Skeletal muscle satellite cell (primary cell): ENCODE measurements around the gene CCDC81.

ENCODE experiments used
- H3K27me3 ChIP-seq: 2 replicates; pipeline ENCODE4 v1.7.0; 2013; ENCODE audit warnings: low read length; ENCODE audit not compliant: control insufficient read depth, insufficient read depth
- H3K36me3 ChIP-seq: 2 replicates; pipeline ENCODE4 v1.7.0; 2013; ENCODE audit warnings: mild to moderate bottlenecking, control low read depth, low read length; ENCODE audit not compliant: insufficient read depth
- H3K4me1 ChIP-seq: 2 replicates; pipeline ENCODE4 v1.7.0; 2013; ENCODE audit warnings: low read length; ENCODE audit not compliant: control insufficient read depth, insufficient read depth
- H3K4me2 ChIP-seq: 2 replicates; pipeline ENCODE4 v1.7.0; 2013; ENCODE audit warnings: mild to moderate bottlenecking, low read length
- H3K4me3 ChIP-seq: 2 replicates; pipeline ENCODE4 v1.7.0; 2013; ENCODE audit warnings: low read length
- H3K9ac ChIP-seq: 2 replicates; pipeline ENCODE4 v1.7.0; 2013; ENCODE audit warnings: mild to moderate bottlenecking, low read depth, low read length, moderate library complexity
- H3K9me3 ChIP-seq: replicated peaks from 2 replicates; pipeline ENCODE4 v1.7.0; 2013; ENCODE audit warnings: mild to moderate bottlenecking, control low read depth, low read length

Gene CCDC81

GRCh38 chr11:86442420-86442819 is 67.7 kb downstream of the CCDC81 start:
- no peak overlapping the region for H3K9ac ChIP-seq
- H3K4me3 ChIP-seq: no peak overlapping the region
- H3K27me3 ChIP-seq: no peaks in the 10 kb centered on the region
- peaks cover 3% of the 10 kb centered on the region for H3K36me3 ChIP-seq
- peaks cover 14% of the 10 kb centered on the region for H3K4me1 ChIP-seq
- no peak overlapping the region for H3K4me2 ChIP-seq
- H3K9me3 ChIP-seq: no peaks in the 10 kb centered on the region

DNA sequence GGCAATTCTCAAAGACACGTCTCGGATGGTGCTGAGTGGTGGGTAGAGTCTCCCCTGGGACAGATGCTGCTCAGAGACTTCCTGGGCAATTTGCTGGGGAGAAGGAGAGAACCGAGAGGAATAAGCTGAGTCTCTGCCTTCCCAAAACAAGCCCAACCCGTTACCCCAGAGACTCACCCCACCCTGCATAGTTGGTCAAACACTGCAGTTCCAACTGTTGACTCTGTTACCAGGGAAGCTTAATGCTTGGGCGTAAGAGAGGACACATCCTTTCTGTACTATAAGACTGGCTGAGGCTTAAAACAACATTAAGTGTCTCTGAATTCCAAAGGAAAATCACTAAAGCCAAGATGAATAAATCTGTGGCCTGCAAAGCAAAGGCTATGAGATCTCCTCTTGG is 68.1 kb downstream of the CCDC81 start:
- Histone ChIP-seq H3K4me3 (no peak overlapping the region), H3K4me2 (no peak overlapping the region), H3K4me1 (peaks cover 14% of the 10 kb centered on the region), H3K9ac (no peak overlapping the region), H3K9me3 (no peaks in the 10 kb centered on the region), H3K36me3 (peaks cover 3% of the 10 kb centered on the region), H3K27me3 (no peaks in the 10 kb centered on the region)

- no peak overlapping the region for H3K4me3 ChIP-seq
- H3K9ac ChIP-seq: no peak overlapping the region
- no peaks in the 10 kb centered on the region for H3K27me3 ChIP-seq
- H3K36me3 ChIP-seq: peaks cover 3% of the 10 kb centered on the region
- no peak overlapping the region for H3K4me2 ChIP-seq
- H3K4me1 ChIP-seq: peaks cover 14% of the 10 kb centered on the region
- H3K9me3 ChIP-seq: no peaks in the 10 kb centered on the region
These were observed 68.7 kb downstream of the CCDC81 start for GRCh38 chr11:86443415-86443814.

DNA sequence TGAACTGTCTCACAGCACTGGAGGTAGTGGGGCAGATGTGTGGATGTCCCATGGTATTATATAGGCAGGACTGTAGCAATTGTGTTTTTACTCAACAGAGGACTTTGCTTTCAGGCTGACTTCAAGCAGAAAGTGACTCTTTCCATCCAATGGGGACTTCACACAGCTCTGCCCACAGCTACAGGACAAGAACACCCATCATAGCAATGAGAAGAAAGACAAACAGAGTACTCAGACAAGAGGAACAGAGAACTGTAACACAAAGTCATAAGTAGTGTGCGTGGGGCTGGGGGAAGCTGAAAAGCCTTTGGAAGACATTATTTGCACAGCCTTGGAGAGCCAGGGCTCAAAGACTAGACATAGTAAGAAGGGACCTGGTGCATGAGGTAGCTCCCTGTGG is 70.3 kb downstream of the CCDC81 start:
- peaks cover 9% of the 10 kb centered on the region for H3K4me1 ChIP-seq

GRCh38 chr11:86446163-86446923 is 71.7 kb downstream of the CCDC81 start:
- Histone ChIP-seq H3K9me3 (no peaks in the 10 kb centered on the region), H3K4me2 (no peak overlapping the region), H3K27me3 (no peaks in the 10 kb centered on the region), H3K4me1 (no peaks in the 10 kb centered on the region), H3K4me3 (no peak overlapping the region), H3K36me3 (peaks cover 3% of the 10 kb centered on the region), H3K9ac (no peak overlapping the region)

More for the DNA sequence above, 70.3 kb downstream of the CCDC81 start:
- Histone ChIP-seq H3K27me3 (no peaks in the 10 kb centered on the region), H3K9ac (no peak overlapping the region), H3K36me3 (peaks cover 3% of the 10 kb centered on the region), H3K9me3 (no peaks in the 10 kb centered on the region), H3K4me3 (no peak overlapping the region), H3K4me2 (no peak overlapping the region)

DNA sequence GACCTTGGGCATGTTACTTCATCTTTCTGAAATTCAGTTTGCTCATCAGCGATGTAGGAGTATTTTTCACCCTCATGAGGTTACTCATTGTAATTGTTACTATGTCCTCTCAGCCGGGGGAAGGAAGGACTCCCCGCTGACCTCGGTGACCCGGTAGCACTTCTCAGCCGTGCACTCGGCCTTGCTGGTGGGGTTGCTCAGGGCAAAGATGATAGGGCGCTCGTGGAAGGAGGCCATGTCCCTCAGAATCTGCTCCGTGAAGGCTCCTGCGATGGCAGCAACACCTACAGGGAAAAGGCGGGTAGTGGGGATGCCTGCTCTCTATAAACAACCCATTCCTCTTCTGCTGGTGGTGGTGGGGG is 72.2 kb downstream of the CCDC81 start:
- no peaks in the 10 kb centered on the region for H3K4me1 ChIP-seq
- peaks cover 3% of the 10 kb centered on the region for H3K36me3 ChIP-seq
- H3K9ac ChIP-seq: no peak overlapping the region
- H3K4me3 ChIP-seq: no peak overlapping the region
- H3K27me3 ChIP-seq: no peaks in the 10 kb centered on the region
- H3K4me2 ChIP-seq: no peak overlapping the region
- H3K9me3 ChIP-seq: no peaks in the 10 kb centered on the region

DNA sequence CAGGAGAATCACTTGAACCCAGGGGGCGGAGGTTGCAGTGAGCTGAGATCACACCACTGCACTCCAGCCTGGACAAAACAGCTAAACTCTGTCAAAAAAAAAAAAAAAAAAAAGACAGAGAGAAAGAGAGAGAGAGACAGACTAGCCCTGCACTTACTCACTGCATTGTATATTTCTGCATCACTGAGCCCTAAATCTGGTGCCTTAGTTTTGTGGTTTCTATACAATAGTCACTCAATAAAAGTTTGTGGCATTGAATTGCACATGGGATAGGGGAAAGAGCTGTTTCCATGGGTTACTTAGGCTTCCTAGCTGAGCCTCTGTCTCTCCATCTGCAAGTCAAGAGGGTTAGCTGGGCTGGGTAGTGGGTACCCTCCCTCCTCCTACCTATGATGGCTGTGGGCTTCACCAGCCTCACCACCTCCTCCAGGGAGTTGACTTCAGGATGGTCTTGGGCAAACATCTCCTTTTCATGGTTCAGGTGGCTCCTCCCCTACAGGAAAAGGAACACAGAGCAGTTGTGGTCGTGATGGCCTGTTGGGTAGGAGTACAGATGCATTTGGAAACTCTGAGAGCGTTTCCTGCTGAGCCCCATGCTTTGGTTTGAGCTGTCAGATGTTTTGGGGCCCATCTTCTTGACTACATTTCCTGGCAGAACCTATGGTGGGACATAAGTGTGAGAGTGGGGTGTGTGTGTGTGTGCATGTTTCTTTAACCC is 73.2 kb downstream of the CCDC81 start:
- Histone ChIP-seq H3K4me1 (no peaks in the 10 kb centered on the region), H3K4me3 (no peak overlapping the region), H3K9me3 (no peaks in the 10 kb centered on the region), H3K27me3 (no peaks in the 10 kb centered on the region), H3K4me2 (no peak overlapping the region), H3K36me3 (peaks cover 3% of the 10 kb centered on the region), H3K9ac (no peak overlapping the region)

DNA sequence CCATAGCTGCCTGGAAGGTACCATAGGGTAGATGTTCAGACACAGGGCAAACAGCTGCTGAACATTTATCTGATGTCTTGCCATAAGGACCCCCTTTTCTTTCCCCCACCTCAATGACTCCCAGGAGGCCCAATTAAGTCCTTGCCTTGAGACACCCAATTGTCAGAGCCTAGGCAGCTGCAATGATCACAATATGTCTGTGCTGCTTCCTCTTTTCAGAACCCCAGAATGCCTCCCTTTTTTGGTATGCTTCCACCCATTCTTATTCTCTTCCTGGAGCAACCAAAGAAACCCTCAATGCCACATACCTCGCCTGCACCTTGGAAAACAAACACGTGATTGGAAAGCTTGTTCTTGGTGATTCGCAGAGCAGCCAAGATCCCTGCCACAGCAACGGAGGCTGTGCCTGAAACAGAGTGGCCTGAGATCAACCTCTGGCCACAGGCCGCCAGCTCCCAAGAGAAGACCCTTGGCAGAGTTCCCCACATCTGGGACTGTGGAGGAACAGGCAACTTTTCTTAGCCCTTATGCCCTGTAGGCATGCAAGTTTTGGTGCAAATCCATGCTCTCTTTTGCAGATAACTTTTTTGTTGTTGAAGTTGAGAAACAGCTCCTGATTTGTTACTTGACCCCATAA is 75.4 kb downstream of the CCDC81 start:
- Histone ChIP-seq H3K4me3 (no peak overlapping the region), H3K9me3 (no peaks in the 10 kb centered on the region), H3K36me3 (no peaks in the 10 kb centered on the region)

DNA sequence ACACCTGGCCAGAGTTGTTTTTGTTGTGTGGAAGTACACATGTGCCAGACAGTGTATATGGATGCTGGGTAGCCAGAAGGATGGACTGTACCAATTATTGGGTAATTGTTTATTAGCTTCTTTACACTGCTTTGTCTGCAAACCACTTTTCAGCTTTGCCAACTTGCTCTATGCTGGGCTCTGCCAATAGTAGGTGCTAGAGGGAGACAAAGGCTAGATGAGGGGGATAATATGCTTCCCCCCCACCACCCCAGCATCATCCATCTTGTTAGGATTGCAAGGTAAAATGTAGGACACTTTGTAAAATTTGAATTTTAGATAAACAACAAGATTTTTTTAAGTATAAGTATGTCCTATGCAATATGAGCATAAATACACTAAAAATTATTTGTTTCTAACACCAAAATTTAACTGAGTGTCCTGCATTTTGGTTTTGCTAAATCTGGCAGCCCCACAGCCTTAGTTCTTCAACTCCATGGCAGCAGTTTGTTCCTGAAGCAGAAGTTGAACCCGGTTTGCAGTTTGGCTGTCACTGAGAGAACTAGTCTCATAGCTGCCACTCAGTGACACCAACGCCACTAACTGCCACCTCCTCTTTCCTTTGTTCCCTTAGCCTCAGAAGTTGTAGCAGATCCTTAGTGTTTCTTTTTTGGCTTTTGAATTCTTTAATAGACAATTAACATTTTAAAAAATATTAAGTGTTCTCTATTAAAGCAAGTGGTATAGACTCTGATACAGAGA is 78.8 kb downstream of the CCDC81 start:
- H3K27me3 ChIP-seq: no peaks in the 10 kb centered on the region
- H3K4me1 ChIP-seq: peaks cover 6% of the 10 kb centered on the region

More for the DNA sequence above, 75.4 kb downstream of the CCDC81 start:
- Histone ChIP-seq H3K4me1 (no peaks in the 10 kb centered on the region), H3K27me3 (no peaks in the 10 kb centered on the region), H3K9ac (no peak overlapping the region), H3K4me2 (no peak overlapping the region)

GRCh38 chr11:86456075-86456939 is 81.6 kb downstream of the CCDC81 start:
- H3K9ac ChIP-seq: no peak overlapping the region
- no peak overlapping the region for H3K4me2 ChIP-seq
- peaks cover 32% of the 10 kb centered on the region for H3K4me1 ChIP-seq
- H3K36me3 ChIP-seq: no peaks in the 10 kb centered on the region
- H3K27me3 ChIP-seq: no peaks in the 10 kb centered on the region
- H3K4me3 ChIP-seq: no peak overlapping the region
- no peaks in the 10 kb centered on the region for H3K9me3 ChIP-seq

More for the DNA sequence above, 78.8 kb downstream of the CCDC81 start:
- Histone ChIP-seq H3K9ac (no peak overlapping the region), H3K4me3 (no peak overlapping the region), H3K9me3 (no peaks in the 10 kb centered on the region), H3K36me3 (no peaks in the 10 kb centered on the region), H3K4me2 (no peak overlapping the region)
